ENCODE results near the gene GCC1.

Gene GCC1

GRCh38 chr7:127588019-127588696 lies 2.8 kb upstream of the GCC1 start, which contains the start of gene ARF5:
TSS of gene ARF5 (plus strand) at chr7:127588411. CDS start at chr7:127588499, 88 bp downstream.
- H3K27me3 ChIP-seq (ENCODE audit: insufficient read depth, low read depth, severe bottlenecking) = no peaks in the 10 kb centered on the region
- DNase-seq = peak; percentile 85
- peaks cover 21% of the 10 kb centered on the region for H3K36me3 ChIP-seq
- peak within 1 kb of the TSS; percentile 84 for H3K27ac ChIP-seq
- peaks cover 7% of the 10 kb centered on the region for H3K9me3 ChIP-seq (ENCODE audit: severe bottlenecking)
- peak within 1 kb of the TSS; percentile 87 for H3K4me3 ChIP-seq (ENCODE audit: low read depth, low read length)
- TF ChIP-seq, protein P1, sequence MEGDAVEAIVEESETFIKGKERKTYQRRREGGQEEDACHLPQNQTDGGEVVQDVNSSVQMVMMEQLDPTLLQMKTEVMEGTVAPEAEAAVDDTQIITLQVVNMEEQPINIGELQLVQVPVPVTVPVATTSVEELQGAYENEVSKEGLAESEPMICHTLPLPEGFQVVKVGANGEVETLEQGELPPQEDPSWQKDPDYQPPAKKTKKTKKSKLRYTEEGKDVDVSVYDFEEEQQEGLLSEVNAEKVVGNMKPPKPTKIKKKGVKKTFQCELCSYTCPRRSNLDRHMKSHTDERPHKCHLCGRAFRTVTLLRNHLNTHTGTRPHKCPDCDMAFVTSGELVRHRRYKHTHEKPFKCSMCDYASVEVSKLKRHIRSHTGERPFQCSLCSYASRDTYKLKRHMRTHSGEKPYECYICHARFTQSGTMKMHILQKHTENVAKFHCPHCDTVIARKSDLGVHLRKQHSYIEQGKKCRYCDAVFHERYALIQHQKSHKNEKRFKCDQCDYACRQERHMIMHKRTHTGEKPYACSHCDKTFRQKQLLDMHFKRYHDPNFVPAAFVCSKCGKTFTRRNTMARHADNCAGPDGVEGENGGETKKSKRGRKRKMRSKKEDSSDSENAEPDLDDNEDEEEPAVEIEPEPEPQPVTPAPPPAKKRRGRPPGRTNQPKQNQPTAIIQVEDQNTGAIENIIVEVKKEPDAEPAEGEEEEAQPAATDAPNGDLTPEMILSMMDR (IDR thresholded peaks at IDR 0.05; ENCODE audit: low read depth, low read length) = no peak

DNA sequence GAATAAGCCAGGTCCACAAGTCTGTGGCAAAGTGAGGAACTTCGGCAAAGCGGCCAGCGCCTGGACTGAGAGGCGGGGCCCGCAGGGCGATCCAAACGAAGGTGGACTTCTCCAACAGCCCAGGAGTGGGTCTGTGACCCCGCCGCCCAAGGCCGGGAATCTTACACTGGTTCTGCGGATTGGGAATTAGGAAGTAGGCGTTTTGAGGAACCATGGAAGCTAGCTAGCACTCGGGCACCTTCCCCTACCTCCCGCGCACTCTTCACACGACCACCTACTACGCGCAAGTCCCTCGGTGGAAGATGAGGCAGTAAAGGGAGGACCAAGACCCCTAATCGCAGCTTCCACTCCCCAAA lies 2.2 kb upstream of the GCC1 start:
- peaks cover 26% of the 10 kb centered on the region for H3K36me3 ChIP-seq
- no peaks in the 10 kb centered on the region for H3K27me3 ChIP-seq (ENCODE audit: insufficient read depth, low read depth, severe bottlenecking)
- H3K4me3 ChIP-seq (ENCODE audit: low read depth, low read length) = peak overlapping the region; percentile 42
- no peak overlapping the region; the same call in 1 of the 2 replicates for H3K27ac ChIP-seq
- TF ChIP-seq, protein P1 (IDR thresholded peaks at IDR 0.05; ENCODE audit: low read depth, low read length) = no peak
- peaks cover 7% of the 10 kb centered on the region for H3K9me3 ChIP-seq (ENCODE audit: severe bottlenecking)
- DNase-seq = no peak

- H3K4me3 ChIP-seq (ENCODE audit: low read depth, low read length) = no peak overlapping the region
- H3K27me3 ChIP-seq (ENCODE audit: insufficient read depth, low read depth, severe bottlenecking) = no peaks in the 10 kb centered on the region
- no peak for DNase-seq
- H3K9me3 ChIP-seq (ENCODE audit: severe bottlenecking) = peaks cover 7% of the 10 kb centered on the region
- no peak overlapping the region for H3K27ac ChIP-seq
- TF ChIP-seq, protein P1 (IDR thresholded peaks at IDR 0.05; ENCODE audit: low read depth, low read length) = no peak
- peaks cover 37% of the 10 kb centered on the region for H3K36me3 ChIP-seq
Observed at GRCh38 chr7:127586346-127586745, 950 bp upstream of the GCC1 start.

DNA sequence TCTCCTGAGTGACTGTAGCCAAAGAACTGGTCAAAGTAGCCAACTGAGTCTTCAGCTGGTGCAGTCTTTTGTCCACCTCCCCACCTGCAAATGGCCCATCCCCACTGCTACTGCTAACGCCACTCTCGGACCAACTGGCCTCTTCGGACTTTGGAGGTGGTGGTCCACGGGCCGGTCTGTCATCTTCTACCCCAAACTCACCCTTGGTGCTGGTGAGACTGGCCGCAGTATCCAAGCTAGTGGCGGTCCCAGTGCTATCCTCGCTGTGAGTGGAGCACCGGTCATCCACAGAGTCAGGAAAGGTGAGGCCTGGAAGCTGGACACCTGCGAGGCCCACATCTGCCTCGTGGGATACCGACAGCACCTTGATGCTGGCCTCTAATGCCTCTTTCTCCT lies 750 bp downstream of the GCC1 start:
- Histone ChIP-seq H3K27me3 (ENCODE audit: insufficient read depth, low read depth, severe bottlenecking) (no peaks in the 10 kb centered on the region), H3K27ac (peak overlapping the region; percentile 56; the same call in 1 of the 2 replicates), H3K9me3 (ENCODE audit: severe bottlenecking) (peaks cover 7% of the 10 kb centered on the region), H3K4me3 (ENCODE audit: low read depth, low read length) (peak overlapping the region; percentile 91), H3K36me3 (peaks cover 35% of the 10 kb centered on the region)
- DNase-seq = no peak
- TF ChIP-seq, protein P1 (IDR thresholded peaks at IDR 0.05; ENCODE audit: low read depth, low read length) = no peak

GRCh38 chr7:127582361-127582760 lies 3.0 kb downstream of the GCC1 start:
- Histone ChIP-seq H3K36me3 (peaks cover 33% of the 10 kb centered on the region), H3K4me3 (ENCODE audit: low read depth, low read length) (no peak overlapping the region), H3K27me3 (ENCODE audit: insufficient read depth, low read depth, severe bottlenecking) (no peaks in the 10 kb centered on the region), H3K9me3 (ENCODE audit: severe bottlenecking) (peaks cover 7% of the 10 kb centered on the region), H3K27ac (no peak overlapping the region)
- TF ChIP-seq, protein P1 (IDR thresholded peaks at IDR 0.05; ENCODE audit: low read depth, low read length) = no peak
- no peak for DNase-seq

GRCh38 chr7:127581716-127582115 lies 3.7 kb downstream of the GCC1 start:
- H3K9me3 ChIP-seq (ENCODE audit: severe bottlenecking) = peaks cover 7% of the 10 kb centered on the region
- no peak overlapping the region for H3K27ac ChIP-seq
- peaks cover 33% of the 10 kb centered on the region for H3K36me3 ChIP-seq
- TF ChIP-seq, protein P1 (IDR thresholded peaks at IDR 0.05; ENCODE audit: low read depth, low read length) = no peak
- no peak for DNase-seq
- H3K4me3 ChIP-seq (ENCODE audit: low read depth, low read length) = no peak overlapping the region
- H3K27me3 ChIP-seq (ENCODE audit: insufficient read depth, low read depth, severe bottlenecking) = no peaks in the 10 kb centered on the region

Data from WERI-Rb-1 (cell line).